ENCODE results near the gene ZDHHC1. TPM values are rescaled to one million over a fixed set of nuclear protein-coding genes. Genes with fewer than 3 reads are reported as not detected.

The ZDHHC1 gene
- total and polyA plus RNA-seq, 2 of the 13 experiments (the other 11 are each of a cell fraction or from before 2014, with no cell fraction given), result 0.51 to 1.1 TPM

GRCh38 chr16:67430504-67430976 is 14.3 kb upstream of the ZDHHC1 start (continued):
- TF ChIP-seq NR2F1 (CRISPR knock-in tag; IDR thresholded peaks at IDR 0.05) (no peak), ZNF572 (CRISPR knock-in tag; IDR thresholded peaks at IDR 0.05) (no peak), ZNF30 (CRISPR knock-in tag; IDR thresholded peaks at IDR 0.05) (no peak), ZNF790 (CRISPR knock-in tag; IDR thresholded peaks at IDR 0.05; ENCODE audit: borderline replicate concordance) (peak; percentile 96; the same call in 1 of the 2 replicates), KDM4B (CRISPR knock-in tag; IDR thresholded peaks at IDR 0.05) (no peak), CEBPG (CRISPR knock-in tag; IDR thresholded peaks at IDR 0.05) (no peak), NKX3-1 (CRISPR knock-in tag; IDR thresholded peaks at IDR 0.05) (no peak; the same call in 1 of the 2 replicates), ZNF501 (CRISPR knock-in tag; IDR thresholded peaks at IDR 0.05) (peak; percentile 82), RNF219 (CRISPR knock-in tag; IDR thresholded peaks at IDR 0.05) (no peak), ZNF670 (CRISPR knock-in tag; IDR thresholded peaks at IDR 0.05; ENCODE audit: borderline replicate concordance) (no peak), AHDC1 (CRISPR knock-in tag; IDR thresholded peaks at IDR 0.05; ENCODE audit: borderline replicate concordance) (peak; percentile 64; the same call in 1 of the 2 replicates), YEATS4 (CRISPR knock-in tag; IDR thresholded peaks at IDR 0.05; ENCODE audit: borderline replicate concordance) (peak; percentile 85), ZNF484 (CRISPR knock-in tag; IDR thresholded peaks at IDR 0.05; ENCODE audit: borderline replicate concordance, low read depth) (peak; percentile 61; the same call in 1 of the 2 replicates), RBM22 (optimal IDR thresholded peaks at IDR 0.05; ENCODE audit: low read length) (no peak), ZNF280D (CRISPR knock-in tag; IDR thresholded peaks at IDR 0.05) (no peak), TFE3 (CRISPR knock-in tag; IDR thresholded peaks at IDR 0.05) (no peak), TSC22D2 (CRISPR knock-in tag; IDR thresholded peaks at IDR 0.05; ENCODE audit: borderline replicate concordance) (no peak), FLYWCH1 (CRISPR knock-in tag; IDR thresholded peaks at IDR 0.05) (peak; percentile 42; the same call in 1 of the 2 replicates)

Data from HepG2 (cell line).